Fibroblast of upper back skin (primary cell): ENCODE results near the gene OR8U1.
"Not testable (repeated sequence)": the region's sequence is repeated elsewhere in the genome, so short reads cannot be mapped to it uniquely, and the experiment has no call there.

Experiments used
- DNase-seq: peaks from one replicate; pipeline ENCODE4 v3.0.0-alpha.2; 2013

The OR8U1 gene

DNA sequence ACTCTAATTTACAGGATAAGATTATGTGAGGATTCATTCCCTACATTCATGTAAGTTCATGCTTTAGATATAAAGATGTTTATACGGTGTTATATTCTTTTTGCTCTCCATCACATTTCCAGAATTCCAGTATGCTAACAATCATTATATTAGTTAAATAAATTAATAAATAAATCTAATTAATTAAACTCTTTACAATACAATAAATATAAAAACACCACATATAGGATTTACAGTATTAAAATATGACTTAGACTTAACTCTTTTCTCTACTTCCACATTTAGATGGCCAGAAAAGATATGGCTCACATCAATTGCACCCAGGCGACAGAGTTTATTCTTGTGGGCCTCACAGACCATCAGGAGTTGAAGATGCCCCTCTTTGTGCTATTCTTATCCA, at the start of gene OR8U1:
Gene OR8U1, plus strand, starts transcription at position 301 of the 400 bp plus-strand sequence. Its CDS starts 0 bp downstream, at position 301.
- DNase-seq = no peak

DNA sequence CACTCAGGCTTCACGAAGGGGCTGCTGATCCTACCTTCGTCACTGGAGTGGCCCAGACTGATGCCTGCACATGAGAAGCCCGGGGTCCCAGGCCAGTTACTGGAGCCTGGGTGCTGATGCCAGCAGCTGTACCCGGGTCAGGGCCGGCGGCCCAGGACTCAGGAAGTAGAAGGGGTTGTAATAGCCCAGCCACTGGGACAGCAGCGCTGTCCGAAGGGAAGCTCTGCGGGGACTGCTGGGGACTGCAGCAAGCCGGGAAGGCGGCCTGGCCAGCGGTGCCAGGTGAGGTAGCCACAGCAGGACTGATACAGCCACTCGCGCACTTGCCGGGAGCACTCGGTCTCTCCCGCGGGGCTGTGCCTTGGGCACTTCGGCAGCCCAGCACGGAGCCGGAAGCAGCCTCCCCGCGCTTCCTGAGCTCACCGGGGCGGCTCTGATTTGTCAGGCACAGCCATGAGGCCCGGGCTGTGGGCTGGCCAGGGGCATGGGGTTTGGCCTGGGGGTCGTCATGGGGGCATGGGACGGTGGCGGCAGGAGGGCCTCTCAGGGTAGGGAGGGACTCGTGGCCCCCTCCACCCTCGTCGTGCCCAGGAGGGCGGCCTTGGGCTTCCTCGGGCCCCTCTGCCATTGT, 43.4 kb upstream of the OR8U1 start:
- DNase-seq = no peak

DNA sequence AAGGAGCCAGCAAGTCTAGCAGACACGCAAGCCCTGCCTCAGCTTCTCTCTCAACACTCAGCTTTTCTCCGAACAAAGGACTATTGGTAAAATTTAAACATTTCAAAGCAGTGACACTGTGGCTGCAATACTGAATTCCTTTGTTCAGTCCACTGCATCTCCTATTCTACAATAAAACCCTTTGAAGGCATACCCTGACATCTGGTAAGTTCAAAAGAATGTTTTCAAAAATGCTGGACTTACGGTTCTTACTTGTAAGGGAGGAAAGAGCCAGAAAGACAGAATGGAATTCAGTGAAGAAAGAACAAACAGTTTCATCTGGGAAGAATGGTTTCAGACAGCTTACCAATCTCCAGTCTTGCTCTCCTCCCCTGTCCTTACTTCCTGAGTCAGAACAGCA, 42.3 kb upstream of the OR8U1 start:
- no peak for DNase-seq

DNA sequence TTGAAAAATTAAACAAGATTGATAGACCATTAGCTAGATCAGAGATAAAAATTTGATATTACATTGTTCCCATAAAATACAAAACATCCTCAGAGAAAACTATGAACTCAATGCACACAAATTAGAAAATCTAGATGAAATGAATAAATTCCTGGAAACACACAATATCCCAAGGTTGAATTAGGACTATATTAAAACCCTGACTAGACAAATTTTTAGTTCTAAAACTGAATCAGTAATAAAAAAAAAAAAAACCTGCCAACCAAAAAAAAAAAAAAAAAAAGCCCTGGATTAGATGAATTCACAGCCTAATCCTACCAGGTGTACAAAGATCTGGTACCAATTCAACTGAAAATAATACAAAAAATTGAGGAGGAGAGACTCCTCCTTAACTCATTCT, 35.1 kb upstream of the OR8U1 start:
- no peak for DNase-seq

DNA sequence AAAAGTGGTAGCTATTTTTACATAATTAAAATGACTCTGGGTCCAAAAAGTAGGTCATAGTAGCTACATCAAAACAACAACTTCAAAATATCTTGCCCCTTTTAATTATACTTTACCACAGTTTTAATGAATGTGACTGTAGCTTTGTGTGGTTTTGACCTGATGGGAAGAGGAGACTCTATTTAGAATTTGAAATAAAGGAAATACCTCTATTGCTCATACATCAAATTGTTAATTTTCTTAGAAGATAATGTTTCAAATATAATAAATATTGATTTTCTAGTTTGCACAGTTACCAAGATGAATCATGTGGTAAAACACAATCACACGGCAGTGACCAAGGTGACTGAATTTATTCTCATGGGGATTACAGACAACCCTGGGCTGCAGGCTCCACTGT, 29.7 kb upstream of the OR8U1 start, which contains the start of gene OR8K1:
Gene OR8K1, plus strand, starts transcription at position 301 of the 400 bp plus-strand sequence. Its CDS starts 0 bp downstream, at position 301.
- no peak for DNase-seq

DNA sequence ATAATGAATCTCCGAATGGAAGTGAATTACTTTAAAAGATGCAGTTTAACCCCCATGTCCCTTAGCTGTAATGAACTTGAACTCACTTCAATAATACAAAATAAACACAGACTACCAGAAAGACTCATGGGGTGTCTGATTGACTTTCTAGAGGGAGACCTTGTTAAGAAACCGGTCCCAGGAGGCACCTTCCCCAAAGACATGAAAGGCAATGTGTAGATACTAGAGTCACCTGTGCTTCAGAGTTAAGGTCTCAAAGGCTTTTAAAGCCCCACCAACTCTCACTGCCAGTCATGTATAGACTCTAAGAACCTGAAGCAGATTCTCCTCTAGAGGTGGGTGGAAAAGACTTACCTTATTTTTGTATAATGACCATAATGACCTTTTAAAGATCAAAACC, 21.4 kb upstream of the OR8U1 start, which contains the start of gene OR8J1:
Gene OR8J1, plus strand, starts transcription at position 301 of the 400 bp plus-strand sequence. CDS start 5,956 bp downstream, outside the sequence.
- DNase-seq = no peak

DNA sequence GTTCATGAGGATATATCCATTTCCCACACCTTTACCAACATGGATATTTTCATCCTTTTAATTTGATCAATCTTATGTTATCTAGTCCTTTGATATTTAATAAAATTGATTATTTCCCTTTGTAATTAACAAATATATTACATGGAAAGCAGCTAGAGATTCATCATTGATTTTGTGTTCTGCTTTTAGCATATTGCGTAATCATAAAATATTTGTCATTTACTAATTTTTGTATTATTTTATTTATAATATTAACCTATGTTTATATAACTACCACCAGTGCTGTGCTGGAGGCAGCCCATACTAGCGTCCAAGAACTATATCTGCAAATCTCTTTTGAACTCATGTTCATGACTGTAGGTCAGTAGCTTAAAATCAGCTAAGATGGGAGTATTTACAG, 4.7 kb downstream of the OR8U1 start:
- no peak for DNase-seq

DNA sequence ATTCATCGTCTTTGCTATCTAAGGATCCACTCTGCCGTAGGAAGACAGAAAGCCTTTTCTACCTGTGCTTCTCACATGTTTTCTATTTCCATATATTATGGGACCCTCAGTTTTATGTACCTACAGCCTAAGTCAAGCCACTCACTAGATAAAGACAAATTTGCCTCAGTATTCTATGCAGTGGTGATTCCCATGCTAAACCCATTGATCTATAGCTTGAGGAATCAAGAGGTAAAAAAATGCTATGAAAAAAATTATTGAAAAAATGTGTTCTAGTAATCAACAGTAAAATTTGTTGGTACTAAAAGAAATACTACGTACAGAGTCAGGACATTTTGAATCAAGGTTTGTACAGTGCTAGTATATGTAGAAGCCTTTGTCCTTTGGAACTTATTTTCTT, 19.0 kb downstream of the OR8U1 start:
- no peak for DNase-seq

DNA sequence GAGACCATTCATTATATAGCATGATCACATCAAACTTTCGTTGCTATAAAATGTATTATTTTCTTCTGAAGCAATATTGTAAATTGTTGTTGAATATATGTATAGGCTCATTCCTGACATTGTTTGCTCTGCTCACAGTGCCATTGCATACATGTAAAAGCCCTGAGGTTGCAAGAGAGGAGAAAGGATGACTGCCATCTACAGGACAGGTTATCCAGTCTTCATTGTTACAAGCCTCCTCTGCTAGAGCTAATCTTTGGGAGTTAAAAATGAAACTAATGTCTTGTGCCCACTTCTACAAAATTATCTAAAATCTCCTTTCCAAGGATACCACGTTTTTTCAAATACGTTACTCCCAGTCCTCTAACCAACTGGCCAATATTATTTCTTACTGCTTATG, 20.6 kb downstream of the OR8U1 start:
- no peak for DNase-seq

DNA sequence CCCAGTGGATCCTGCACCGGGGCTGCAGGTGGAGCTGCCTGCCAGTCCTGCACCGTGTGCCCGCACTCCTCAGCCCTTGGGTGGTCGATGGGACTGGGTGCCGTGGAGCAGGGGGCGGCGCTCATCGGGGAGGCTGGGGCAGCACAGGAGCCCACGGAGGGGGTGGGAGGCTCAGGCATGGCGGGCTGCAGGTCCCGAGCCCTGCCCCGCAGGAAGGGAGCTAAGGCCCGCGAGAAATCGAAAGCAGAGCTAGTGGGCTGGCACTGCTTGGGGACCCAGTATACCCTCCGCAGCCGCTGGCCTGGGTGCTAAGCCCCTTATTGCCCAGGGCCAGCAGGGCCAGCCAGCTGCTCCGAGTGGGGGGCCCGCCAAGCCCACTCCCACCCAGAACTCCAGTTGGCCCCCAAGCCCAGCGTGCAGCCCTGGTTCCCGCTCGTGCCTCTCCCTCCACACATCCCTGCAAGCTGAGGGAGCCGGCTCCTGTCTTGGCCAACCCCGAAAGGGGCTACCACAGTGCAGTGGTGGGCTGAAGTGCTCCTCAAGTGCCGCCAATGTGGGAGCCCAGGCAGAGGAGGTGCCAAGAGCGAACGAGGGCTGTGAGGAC, 26.5 kb downstream of the OR8U1 start:
- DNase-seq = not testable (repeated sequence)

DNA sequence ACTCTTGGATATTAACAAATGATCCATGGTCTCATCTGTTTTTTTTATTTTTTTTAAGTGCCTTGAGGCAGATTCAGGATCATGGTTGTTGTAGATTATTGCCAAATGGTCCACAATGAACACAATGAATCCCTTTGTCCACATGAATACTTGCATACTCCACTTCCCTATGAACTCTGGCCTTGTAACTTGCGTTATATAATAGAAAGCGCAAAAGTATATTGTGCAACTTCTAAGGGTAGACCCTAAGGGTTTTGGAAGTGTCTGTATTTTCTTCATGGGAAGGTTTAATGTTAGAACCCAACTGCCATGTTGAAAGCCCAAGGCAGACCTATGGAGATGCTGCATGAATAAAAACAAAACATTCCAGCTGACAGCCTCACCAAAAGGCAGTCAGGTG, 29.0 kb downstream of the OR8U1 start:
- DNase-seq = no peak

DNA sequence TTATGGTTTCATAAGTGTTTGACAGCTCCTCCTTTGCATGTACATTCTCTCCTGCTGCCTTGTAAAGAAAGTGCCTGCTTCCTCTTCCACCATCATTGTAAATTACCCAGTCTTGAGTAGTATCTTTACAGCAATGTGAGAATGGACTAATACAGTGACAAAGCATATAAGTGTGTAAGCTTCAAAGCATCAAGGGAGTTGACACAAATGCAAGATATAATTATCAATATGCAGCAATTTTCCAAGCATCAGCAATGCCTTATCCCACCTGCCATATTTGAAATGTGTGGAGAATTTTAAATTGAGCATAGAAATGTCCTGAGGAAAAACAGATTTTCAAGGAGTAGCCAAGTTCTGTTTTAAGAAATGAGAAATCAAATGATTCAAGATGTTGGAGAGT, 35.4 kb downstream of the OR8U1 start:
- DNase-seq = no peak

DNA sequence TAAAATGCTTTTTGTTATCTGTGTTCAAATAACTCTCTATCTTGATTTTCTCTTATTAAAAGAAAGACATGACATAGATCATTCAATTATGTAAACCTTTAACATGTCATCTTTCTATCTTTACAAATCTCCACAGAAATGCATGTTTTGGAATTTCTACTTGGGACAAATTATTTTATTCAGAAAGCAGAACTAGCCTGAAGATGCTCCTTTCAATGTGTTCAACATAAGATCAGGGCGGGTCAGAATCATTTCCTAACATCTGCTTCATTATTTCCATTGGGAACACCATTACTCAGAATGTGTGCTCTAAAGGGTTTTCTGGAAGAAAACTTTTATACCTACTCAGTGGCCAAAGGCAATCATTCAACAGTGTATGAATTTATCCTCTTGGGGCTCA, 37.0 kb downstream of the OR8U1 start, which contains the start of gene OR5AL1:
Gene OR5AL1, plus strand, starts transcription at position 301 of the 400 bp plus-strand sequence.
- DNase-seq = no peak
